IPS-18c (cell line): ENCODE measurements around the gene OVCH1.

Experiments
- H3K4me3 ChIP-seq: 2 replicates; pipeline ENCODE4 v1.7.0; 2013; ENCODE audit warnings: low read depth, mild to moderate bottlenecking, low read length, moderate library complexity; ENCODE audit not compliant: insufficient read depth
- H3K9me3 ChIP-seq: one replicate; pipeline ENCODE4 v1.6.1; 2013; ENCODE audit warnings: mild to moderate bottlenecking, low read length, moderate library complexity; ENCODE audit not compliant: control insufficient read depth, insufficient read depth

OVCH1 gene

GRCh38 chr12:29516431-29516875, 19.0 kb upstream of the OVCH1 start:
- Histone ChIP-seq H3K4me3 (no peak overlapping the region), H3K9me3 (no peaks in the 10 kb centered on the region)

GRCh38 chr12:29510591-29511185, 13.2 kb upstream of the OVCH1 start:
- no peaks in the 10 kb centered on the region for H3K9me3 ChIP-seq

GRCh38 chr12:29509503-29509902, 12.0 kb upstream of the OVCH1 start:
- H3K4me3 ChIP-seq: no peak overlapping the region
- H3K9me3 ChIP-seq: no peaks in the 10 kb centered on the region

More at GRCh38 chr12:29510591-29511185, 13.2 kb upstream of the OVCH1 start:
- no peak overlapping the region for H3K4me3 ChIP-seq

GRCh38 chr12:29508949-29509348, 11.5 kb upstream of the OVCH1 start:
- Histone ChIP-seq H3K9me3 (no peaks in the 10 kb centered on the region), H3K4me3 (no peak overlapping the region)

- H3K9me3 ChIP-seq: no peaks in the 10 kb centered on the region
- no peak overlapping the region for H3K4me3 ChIP-seq
These were observed 7.6 kb upstream of the OVCH1 start for GRCh38 chr12:29505122-29505521.

- Histone ChIP-seq H3K4me3 (no peak overlapping the region), H3K9me3 (no peaks in the 10 kb centered on the region)
These were observed 5.8 kb upstream of the OVCH1 start for GRCh38 chr12:29503283-29503682.

- H3K4me3 ChIP-seq: no peak overlapping the region
- H3K9me3 ChIP-seq: no peaks in the 10 kb centered on the region
These were observed 1.7 kb upstream of the OVCH1 start for GRCh38 chr12:29499235-29499634.

- Histone ChIP-seq H3K4me3 (no peak overlapping the region), H3K9me3 (no peaks in the 10 kb centered on the region)
These were observed 4.6 kb downstream of the OVCH1 start for GRCh38 chr12:29492891-29493290.

GRCh38 chr12:29486972-29487371, 10.5 kb downstream of the OVCH1 start:
- H3K9me3 ChIP-seq: no peaks in the 10 kb centered on the region
- H3K4me3 ChIP-seq: no peak overlapping the region

GRCh38 chr12:29463198-29463597, 34.3 kb downstream of the OVCH1 start:
- no peak overlapping the region for H3K4me3 ChIP-seq
- peaks cover 2% of the 10 kb centered on the region for H3K9me3 ChIP-seq

- H3K9me3 ChIP-seq: peaks cover 2% of the 10 kb centered on the region
These were observed 37.4 kb downstream of the OVCH1 start for GRCh38 chr12:29460082-29460481.

GRCh38 chr12:29455087-29455486, 42.4 kb downstream of the OVCH1 start:
- no peaks in the 10 kb centered on the region for H3K9me3 ChIP-seq
- H3K4me3 ChIP-seq: no peak overlapping the region

More at GRCh38 chr12:29460082-29460481, 37.4 kb downstream of the OVCH1 start:
- no peak overlapping the region for H3K4me3 ChIP-seq

GRCh38 chr12:29451888-29452287, 45.6 kb downstream of the OVCH1 start:
- no peak overlapping the region for H3K4me3 ChIP-seq

GRCh38 chr12:29448157-29448556, 49.3 kb downstream of the OVCH1 start:
- H3K4me3 ChIP-seq: no peak overlapping the region
- no peaks in the 10 kb centered on the region for H3K9me3 ChIP-seq

More at GRCh38 chr12:29451888-29452287, 45.6 kb downstream of the OVCH1 start:
- no peaks in the 10 kb centered on the region for H3K9me3 ChIP-seq

GRCh38 chr12:29447285-29447975, 50.1 kb downstream of the OVCH1 start:
- Histone ChIP-seq H3K4me3 (no peak overlapping the region), H3K9me3 (no peaks in the 10 kb centered on the region)

- Histone ChIP-seq H3K9me3 (no peaks in the 10 kb centered on the region), H3K4me3 (no peak overlapping the region)
These were observed 58.0 kb downstream of the OVCH1 start for GRCh38 chr12:29439506-29439905.

GRCh38 chr12:29438752-29439408, 58.6 kb downstream of the OVCH1 start:
- no peaks in the 10 kb centered on the region for H3K9me3 ChIP-seq
- H3K4me3 ChIP-seq: no peak overlapping the region

- Histone ChIP-seq H3K9me3 (no peaks in the 10 kb centered on the region), H3K4me3 (no peak overlapping the region)
These were observed 59.9 kb downstream of the OVCH1 start for GRCh38 chr12:29437575-29437974.
